Measurements from ENCODE around the gene LRRC8E.
"Not testable (repeated sequence)": the region's sequence is repeated elsewhere in the genome, so short reads cannot be mapped to it uniquely, and the experiment has no call there.

The LRRC8E gene

DNA sequence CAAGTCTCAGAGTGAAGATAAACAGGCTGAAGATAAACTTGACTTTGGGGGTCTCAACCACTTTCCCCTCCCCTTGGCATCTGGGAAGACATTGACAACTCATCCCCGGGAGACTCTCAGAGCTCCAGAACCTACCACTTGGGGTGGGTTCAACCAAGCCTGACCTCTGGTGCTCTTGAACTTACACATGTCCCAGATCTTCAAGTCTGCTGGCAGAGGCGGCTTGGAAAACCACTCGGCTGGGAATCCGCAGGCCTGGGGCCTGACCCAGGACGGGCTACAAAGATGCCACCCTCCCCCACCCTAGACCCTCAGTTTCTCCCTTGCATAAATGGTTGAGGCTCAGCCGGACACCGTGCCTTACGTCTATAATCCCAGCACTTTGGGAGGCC lies 512 bp downstream of the LRRC8E start:
- no peak for DNase-seq

DNA sequence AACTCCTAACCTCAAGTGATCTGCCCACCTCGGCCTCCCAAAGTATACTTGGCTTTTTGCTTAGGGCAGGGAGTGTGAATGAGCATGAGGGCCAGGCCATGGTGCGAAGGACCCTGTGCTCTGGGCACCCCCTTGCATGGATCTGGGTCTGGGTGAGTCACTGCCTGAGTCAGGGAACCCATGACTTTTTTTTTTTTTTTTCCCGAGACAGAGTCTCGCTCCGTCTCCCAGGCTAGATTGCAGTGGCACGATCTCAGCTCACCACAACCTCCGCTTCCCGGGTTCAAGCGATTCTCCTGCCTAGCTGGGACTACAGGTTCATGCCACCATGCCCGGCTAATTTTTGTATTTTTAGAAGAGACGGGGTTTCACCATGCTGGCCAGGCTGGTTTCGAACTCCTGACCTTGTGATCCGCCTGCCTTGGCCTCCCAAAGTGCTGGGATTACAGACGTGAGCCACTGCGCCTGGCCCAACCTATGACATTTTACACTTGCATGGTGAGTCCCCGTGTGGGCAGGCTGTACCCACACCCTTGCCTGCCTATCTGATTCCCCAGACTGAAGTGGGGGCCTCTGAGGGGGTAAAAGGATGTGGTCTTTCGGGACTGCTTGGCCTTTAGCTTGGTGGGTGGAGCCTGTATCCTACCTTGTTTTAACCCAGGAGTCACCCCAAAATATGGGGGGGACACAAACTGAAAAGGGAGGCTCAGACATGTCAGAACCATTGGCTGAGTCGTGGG lies 5.2 kb downstream of the LRRC8E start:
- DNase-seq = not testable (repeated sequence)

DNA sequence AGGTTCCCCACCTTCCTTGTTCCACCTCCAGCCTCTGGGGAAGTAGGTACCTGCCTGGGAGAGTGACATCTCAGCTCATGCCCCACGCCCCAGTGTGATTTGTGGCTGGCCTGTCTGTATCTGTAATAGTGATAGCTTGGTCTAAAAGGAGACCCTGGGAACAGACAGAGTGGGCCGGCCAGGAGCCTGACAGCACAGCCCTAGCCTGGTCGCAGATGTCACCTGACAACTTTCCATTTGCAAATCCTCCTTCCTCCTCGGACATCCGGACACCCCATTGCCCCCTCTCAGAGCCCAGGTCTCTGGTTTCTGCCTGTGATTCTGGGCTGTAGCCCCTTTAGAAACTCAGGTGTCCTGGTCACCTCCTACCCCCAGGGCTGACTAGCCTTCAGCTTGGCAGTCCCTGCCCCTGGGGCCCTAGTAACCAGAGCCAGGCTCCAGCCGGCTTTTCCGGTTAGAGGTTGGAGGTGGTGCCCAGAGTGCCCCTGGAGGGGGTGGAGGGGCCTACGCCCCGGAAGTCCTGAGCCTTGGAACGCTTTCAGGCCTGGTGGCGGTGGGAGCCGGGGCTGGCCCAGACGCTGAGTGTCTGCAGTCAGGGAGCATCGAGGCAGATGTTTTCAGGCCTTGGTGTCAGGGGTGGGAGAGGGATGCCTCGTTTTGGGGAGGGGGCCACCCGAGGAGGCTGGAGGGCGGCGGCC lies 6.5 kb downstream of the LRRC8E start:
- no peak for DNase-seq

DNA sequence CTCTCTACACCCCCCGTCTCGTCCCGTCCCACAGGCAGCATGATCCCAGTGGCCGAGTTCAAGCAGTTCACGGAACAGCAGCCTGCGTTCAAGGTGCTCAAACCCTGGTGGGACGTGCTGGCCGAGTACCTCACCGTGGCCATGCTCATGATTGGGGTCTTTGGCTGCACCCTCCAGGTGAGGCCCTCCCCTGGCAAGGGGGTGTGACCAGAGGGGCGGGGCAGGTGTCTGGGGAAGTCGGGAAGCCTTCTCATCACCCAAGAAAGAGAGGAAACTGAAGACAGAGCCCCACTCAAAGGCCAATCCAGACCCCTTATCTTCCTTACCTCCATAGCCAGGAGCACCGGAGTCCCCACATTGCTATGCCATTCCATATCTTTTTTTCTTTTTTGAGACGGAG lies 7.3 kb downstream of the LRRC8E start:
- no peak for DNase-seq

DNA sequence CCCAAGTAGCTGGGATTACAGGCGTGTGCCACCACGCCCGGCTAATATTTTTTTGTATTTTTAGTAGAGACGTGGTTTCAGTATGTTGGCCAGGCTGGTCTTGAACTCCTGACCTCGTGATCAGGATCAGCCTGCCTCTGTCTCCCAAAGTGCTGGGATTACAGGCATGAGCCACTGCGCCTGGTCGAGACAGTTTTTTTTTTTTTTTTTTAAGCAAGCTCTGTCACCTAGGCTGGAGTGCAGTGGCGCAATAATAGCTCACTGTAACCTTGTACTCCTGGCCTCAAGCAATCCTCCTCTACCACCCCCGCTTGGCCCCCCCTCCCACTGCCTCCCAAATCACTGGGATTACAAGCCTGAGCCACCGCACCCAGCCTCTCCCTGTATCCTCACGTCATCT lies 9.0 kb downstream of the LRRC8E start:
- DNase-seq = no peak

DNA sequence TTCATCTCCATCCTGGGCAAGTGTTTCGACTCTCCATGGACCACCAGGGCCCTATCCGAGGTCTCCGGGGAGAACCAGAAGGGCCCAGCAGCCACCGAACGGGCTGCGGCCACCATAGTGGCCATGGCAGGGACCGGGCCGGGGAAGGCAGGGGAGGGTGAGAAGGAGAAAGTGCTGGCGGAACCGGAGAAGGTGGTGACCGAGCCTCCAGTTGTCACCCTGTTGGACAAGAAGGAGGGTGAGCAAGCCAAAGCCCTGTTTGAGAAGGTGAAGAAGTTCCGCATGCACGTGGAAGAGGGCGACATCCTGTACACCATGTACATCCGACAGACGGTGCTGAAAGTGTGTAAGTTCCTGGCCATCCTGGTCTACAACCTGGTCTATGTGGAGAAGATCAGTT lies 10.7 kb downstream of the LRRC8E start:
- no peak for DNase-seq

DNA sequence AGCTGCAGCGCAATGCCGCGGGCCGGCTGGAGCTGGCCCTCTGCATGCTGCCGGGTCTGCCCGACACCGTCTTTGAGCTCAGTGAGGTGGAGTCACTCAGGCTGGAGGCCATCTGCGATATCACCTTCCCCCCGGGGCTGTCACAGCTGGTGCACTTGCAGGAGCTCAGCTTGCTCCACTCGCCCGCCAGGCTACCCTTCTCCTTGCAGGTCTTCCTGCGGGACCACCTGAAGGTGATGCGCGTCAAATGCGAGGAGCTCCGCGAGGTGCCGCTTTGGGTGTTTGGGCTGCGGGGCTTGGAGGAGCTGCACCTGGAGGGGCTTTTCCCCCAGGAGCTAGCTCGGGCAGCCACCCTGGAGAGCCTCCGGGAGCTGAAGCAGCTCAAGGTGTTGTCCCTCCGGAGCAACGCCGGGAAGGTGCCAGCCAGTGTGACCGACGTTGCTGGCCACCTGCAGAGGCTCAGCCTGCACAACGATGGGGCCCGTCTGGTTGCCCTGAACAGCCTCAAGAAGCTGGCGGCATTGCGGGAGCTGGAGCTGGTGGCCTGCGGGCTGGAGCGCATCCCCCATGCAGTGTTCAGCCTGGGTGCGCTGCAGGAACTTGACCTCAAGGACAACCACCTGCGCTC lies 11.6 kb downstream of the LRRC8E start:
- peak; percentile 16 for DNase-seq

DNA sequence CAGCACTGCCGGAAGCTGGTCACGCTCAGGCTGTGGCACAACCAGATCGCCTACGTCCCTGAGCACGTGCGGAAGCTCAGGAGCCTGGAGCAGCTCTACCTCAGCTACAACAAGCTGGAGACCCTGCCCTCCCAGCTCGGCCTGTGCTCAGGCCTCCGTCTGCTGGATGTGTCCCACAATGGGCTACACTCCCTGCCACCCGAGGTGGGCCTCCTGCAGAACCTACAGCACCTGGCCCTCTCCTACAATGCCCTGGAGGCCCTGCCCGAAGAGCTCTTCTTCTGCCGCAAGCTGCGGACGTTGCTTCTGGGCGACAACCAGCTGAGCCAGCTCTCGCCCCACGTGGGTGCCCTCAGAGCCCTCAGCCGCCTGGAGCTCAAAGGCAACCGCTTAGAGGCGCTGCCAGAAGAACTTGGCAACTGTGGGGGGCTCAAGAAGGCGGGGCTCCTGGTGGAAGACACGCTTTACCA lies 12.1 kb downstream of the LRRC8E start:
- DNase-seq = no peak

DNA sequence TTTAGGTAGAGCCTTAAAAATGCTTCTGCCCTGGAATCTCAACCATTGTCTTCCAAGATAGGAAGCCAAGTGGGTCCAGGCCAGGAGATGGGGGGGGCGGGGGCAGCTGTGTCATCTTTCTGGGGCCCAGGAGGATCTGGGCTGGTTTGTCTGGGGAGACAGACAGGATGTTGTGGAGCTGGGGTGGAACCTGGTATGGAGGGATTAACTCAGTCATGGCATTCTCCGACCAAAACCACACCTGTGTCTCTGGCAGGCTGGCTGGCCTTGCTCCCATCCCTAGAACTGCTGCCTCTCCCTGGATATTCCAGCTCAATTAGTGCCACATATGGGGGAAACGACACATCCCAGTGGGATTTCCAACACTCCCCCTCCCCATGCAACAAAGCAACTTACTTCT lies 12.6 kb downstream of the LRRC8E start:
- DNase-seq = peak; percentile 29

DNA sequence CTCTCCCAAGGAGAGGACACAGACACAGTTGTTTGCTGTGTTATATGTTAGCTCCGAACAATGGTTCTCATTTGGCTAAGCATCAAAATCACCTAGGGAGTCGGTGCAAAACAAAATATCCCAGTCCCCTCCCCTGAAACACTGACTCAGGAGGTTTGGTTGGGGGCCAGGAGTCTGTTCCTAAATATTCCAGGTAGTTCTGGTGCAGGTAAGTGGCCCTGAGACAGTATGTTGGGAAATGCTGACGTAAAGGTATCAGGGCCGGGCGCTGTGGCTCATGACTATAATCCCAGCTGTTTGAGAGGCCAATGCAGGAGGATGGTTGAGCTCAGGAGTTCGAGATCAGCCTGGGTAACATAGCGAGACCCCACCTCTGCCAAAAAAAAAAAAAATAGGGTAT lies 13.0 kb downstream of the LRRC8E start:
- DNase-seq = no peak

DNA sequence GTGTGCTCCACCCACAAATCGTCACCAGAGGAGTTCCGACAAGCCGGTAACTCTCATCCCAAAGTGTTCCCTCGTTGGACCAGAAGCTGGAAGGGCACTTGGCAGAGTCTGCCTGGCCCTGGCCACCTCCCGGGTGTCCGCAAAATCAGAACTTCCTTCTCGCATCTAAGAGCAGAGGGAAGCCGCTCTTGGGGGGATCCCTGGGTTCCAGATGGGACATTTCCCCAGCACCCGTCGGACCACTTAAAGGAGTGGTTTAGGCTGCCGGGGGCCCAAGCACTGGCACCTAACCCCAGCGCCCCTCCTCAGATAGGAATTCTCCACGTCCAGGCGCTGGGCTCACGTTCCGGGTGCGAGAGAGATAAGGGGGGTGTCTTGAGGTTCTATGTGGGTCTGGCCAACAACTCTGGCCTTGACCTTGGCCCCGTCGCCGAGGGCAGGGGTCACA lies 14.5 kb downstream of the LRRC8E start:
- no peak for DNase-seq

DNA sequence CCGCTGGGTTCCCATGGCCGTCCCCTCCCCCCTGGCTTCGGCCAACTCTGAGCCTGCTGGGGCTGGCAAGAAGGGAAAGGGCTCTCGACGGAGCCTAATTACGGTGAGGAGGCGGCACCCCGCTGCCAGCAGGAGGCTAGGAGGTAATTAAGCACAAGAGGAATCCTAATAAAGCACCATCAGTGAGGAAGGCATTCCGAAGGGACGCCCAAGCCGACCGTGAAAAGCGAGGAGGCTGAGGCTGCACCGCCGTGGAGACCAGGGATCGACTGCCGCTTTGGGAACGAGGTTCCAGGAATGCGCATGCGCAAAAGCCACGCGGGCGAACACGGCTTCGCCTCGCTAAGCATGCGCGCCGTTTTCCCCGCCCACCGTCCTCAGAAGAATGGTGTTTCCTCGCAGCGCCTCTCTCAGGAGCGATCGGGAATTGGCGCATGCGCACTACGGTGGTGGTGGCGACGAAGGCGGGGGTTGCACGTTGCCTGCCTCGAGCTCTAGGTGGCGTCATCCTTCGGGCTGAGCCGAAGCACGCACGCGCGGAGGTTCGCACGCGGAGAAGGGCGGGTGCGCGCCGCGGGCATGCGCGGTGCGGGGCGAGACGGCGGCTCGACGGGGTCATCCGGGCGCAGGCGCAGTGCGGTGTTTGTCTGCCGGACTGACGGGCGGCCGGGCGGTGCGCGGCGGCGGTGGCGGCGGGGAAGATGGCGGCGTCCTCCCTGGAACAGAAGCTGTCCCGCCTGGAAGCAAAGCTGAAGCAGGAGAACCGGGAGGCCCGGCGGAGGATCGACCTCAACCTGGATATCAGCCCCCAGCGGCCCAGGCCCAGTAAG lies 15.1 kb downstream of the LRRC8E start, which contains the start of gene MAP2K7:
MAP2K7 (plus strand) TSS at position 634 of the 830 bp plus-strand sequence; CDS start at position 702, 68 bp downstream.
- peak; percentile 100 for DNase-seq

DNA sequence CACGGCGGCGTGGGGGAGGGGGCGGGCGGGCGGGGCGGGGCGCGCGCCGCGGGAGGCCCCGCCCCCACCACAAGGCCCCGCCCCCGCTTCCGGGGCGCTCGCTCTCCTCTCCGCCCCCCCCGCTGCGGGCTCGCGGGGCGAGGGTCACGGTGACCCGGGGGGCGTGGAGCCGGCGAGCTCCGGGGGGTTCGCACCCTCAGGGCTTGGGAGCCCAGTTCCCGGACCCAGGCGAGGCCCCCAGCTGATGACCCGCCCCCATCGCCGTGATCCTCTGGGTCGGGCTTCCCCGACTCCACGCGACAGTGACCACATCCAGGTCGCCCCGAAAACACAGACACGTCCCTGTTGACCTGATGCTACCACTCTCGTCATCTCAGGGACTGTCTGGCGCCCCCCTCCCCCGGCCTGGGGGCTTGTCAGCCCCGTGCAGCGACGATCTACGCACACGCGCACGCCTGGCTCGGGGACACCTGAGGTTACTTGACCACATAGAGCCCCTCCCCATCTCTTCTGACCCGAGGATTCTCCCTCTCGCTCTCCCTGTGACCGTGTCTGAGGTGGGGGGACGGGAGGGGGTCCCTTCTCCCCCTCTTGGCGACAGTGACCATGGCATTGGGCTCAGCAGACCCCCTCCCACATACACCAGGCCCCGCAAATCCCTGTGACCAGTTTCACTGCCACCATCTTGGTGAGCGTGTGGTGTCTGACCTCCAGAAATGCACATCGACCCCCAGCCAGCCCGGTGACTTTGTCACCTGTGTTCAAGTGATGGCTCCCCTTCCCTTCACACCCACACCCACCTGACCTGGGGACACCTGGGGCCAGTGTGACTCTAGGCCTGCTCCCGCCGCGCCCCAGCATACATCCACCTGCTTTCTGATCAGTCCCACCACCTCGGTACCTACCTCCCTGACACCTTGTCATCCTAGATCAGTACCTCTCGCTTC lies 16.0 kb downstream of the LRRC8E start:
- DNase-seq = peak; percentile 72

DNA sequence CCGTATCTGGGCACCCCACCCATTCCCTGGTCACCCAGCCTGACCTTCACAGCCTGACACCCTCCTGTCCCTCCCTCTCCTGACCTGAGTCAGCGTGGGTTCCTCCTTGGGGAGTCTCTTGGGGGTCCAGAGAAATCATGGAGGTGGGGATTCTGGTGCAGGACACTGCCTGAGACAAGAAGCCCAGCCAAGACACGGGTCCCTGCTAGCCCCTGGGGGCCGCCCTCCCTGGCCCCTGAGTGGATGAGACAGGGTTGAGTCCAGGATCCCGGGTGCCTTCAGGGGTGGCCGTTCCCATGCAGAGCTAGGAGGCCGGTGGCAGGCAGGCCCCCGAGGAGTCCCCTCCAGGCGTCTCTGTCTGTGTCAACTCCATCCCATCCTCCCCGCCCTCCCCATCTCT lies 17.0 kb downstream of the LRRC8E start:
- DNase-seq = peak; percentile 36

DNA sequence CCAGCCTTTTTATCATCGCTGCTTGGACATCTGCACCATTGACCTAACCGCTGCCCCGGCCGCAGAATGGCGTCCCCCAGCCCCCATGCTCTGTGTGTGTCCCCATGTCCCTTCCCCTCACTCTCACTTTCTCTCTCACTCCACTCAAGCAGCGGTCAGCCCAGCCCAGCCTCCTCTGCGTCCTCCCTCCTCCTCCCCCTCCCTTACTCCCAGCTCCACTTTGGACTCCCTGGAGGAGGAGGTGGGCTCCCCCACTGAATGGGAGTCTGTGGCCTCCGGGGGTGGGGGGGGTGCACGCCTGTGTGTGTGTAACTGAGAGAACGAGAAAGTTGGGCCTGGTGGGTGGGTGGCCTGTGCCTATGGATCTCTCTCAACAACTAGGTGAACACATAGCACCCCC lies 17.5 kb downstream of the LRRC8E start:
- no peak for DNase-seq

DNA sequence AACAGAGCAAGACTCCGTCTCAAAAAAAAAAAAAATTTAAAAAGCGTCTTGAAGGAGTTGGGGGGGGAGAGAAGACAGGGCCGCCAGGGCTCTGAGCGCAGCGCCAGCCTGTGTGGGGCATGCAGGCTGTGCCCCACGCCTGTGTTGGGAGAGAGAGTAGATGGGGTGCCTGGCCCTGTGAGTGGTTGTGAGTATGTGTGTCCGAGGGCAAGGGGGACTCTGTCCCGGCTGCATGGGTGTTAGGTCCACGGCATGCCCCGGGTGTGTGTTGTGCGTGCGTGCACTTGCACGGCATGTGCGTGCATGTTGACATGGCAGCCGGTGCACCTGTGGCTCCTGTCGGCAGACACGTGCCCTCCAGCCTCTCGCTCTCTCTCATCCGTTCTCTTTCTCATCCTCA lies 18.8 kb downstream of the LRRC8E start:
- DNase-seq = peak; percentile 13

DNA sequence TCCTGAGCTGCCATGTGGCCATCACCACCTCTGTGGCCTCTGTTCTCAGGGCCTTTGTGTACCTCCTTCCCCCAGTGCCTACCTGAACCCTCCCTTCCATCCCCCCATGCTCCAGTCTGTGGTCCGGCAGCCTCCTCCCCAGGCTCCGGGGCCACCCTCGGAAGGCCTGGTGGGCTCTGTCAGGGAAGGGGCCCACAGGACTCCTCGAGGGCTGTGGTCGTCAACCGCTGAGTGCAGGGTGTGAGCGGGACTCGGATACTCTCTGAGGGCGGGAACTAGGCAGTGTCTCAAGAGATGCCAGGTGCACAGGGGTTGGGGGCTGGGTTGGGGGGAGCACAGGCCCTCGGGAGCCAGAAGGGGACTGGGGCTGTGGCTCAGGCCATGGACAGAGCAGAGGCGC lies 19.2 kb downstream of the LRRC8E start:
- peak; percentile 14 for DNase-seq

DNA sequence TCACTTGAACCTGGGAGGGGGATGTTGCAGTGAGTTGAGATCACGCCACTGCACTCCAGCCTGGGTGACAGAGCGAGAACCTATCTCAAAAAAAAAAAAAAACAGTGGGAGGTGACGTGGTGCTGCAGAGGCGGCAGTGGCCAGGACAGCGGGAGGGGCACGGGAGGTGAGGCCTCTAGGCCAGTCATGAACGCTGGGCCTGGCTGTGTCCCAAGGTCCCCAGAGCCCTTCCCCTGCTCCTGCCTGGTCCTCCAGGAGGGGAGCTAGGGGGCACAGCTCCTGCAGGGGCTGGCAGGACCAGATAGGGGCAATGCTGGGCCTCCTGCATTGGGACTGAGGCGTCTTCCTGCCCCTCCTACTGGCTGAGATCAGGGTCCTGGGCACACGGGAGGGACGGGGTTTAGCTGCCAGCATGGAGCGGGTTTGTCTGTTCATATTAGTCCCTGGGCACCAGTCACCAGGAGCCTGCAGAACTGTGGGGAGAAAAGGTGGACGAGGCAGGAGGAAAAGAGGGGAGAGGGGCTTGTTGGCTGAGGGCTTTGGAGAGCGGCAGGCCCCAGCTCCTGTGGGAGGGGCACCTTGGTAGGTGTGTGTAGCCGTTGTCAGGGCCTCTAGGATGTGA lies 19.9 kb downstream of the LRRC8E start:
- DNase-seq = no peak

DNA sequence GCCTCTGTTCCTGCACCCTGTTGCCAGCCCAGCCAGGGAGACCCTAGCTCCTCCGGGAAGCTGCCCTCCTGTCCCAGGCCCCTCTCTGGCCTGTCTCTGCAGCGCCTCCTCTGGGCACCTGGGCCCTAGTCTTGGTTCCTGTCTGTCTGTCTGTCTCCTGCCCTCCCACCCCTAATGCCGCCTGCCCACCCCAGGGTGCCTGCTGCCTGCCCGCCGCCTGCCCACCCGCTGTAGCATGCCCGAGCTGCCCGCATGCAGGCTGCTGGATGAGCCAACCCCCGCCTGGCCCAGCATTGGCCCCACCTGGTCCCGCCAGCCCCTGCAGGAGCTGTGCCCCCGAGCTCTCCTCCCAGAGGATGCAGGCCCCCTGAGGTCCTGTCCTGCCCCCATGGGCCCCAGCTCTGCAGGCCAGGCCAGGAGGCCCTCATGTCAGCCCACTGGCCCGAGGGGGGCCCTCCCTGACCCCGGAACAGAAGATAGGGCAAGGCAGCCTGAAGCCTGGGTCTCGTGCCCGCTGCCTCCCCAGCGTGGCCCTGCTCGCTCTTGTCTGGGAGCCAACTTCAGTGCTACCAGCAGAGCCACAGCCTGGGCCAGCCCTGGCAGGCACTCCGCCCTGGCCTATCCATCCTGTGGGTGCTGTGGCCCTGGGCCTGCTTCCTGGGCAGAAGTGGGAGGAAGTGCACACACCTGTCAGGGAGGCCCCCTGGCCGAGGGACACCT lies 20.6 kb downstream of the LRRC8E start:
- DNase-seq = no peak

DNA sequence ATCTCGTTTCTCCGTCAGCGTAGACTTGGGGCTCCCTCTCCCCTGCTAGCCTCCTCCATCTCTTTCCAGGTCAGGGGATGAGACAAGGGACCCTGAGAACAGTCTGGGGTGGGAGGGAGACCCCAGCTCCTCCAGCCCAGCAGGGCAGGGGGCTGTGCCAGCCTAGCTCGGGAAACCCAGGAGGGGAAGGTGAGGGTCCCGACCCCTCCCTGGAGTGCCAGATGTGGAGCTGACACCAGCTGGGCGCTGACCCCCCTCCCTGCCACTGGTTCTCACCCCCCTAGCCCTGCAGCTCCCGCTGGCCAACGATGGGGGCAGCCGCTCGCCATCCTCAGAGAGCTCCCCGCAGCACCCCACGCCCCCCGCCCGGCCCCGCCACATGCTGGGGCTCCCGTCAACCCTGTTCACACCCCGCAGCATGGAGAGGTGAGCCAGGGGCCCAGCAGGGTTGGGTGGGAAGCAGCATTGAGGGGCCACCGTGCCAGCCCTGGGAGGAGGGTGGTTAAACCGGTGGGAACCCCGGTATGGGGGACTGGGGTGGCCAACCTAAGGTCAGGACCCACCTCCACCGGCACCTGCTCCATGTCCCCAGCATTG lies 21.3 kb downstream of the LRRC8E start:
- DNase-seq = no peak
